Subcutaneous adipose tissue (tissue), 4 donors: ENCODE measurements around the gene SLC9A7. TPM values are rescaled to one million over a fixed set of nuclear protein-coding genes. Genes with fewer than 3 reads are reported as not detected.

Experiments
- CTCF ChIP-seq: fragments of 450-650 bp; IDR thresholded peaks from one replicate; pipeline ENCODE4 v1.5.1; 2016; ENCODE audit warnings: low read depth, mild to moderate bottlenecking, control low read depth, antibody characterized with exemption, moderate library complexity
- total RNA-seq, 4 donors: library from RNA; depleted of rRNA; stranded (reverse); fragments of >200 nt; gene quantifications; one replicate each; pipeline ENCODE4 v1.1.0, GENCODE V29; 2016

Gene SLC9A7
- total RNA-seq, 4 donors from 2014 or later, result 1.5 to 15.5 (median 4.5) TPM

GRCh38 chrX:46645614-46646013 is 113.3 kb downstream of the SLC9A7 start:
- no peak for TF ChIP-seq CTCF

GRCh38 chrX:46643636-46644035 is 115.3 kb downstream of the SLC9A7 start:
- no peak for TF ChIP-seq CTCF

- TF ChIP-seq CTCF, result no peak
Measured at GRCh38 chrX:46642145-46642544, 116.8 kb downstream of the SLC9A7 start.

GRCh38 chrX:46637938-46638337 is 121.0 kb downstream of the SLC9A7 start:
- no peak for TF ChIP-seq CTCF

- TF ChIP-seq CTCF, result no peak
Measured at GRCh38 chrX:46636223-46636622, 122.7 kb downstream of the SLC9A7 start.

GRCh38 chrX:46635186-46635585 is 123.7 kb downstream of the SLC9A7 start:
- no peak for TF ChIP-seq CTCF

GRCh38 chrX:46634577-46634976 is 124.3 kb downstream of the SLC9A7 start:
- no peak for TF ChIP-seq CTCF
